Nephron (organoid): ENCODE data around the gene GNG7.

Experiments used
- H3K27ac Mint-ChIP-seq, 3 experiments: 2 replicates each; pipeline ENCODE4 v1.8.0; 2020; ENCODE audit warnings: mixed read lengths in 3 of 3, mild to moderate bottlenecking in 2 of 3, moderate library complexity in 1 of 3
- H3K27me3 Mint-ChIP-seq: 2 replicates; pipeline ENCODE4 v1.8.0; 2021; ENCODE audit warnings: low read depth, mild to moderate bottlenecking, moderate library complexity, mixed read lengths
- H3K36me3 Mint-ChIP-seq: 2 replicates; pipeline ENCODE4 v1.8.0; 2020; ENCODE audit warnings: low read depth, mixed read lengths
- H3K4me1 Mint-ChIP-seq: 2 replicates; pipeline ENCODE4 v1.8.0; 2020; ENCODE audit warnings: mixed read lengths
- H3K4me3 Mint-ChIP-seq, 3 experiments: 2 replicates each; pipeline ENCODE4 v1.8.0; 2020; ENCODE audit warnings: mild to moderate bottlenecking in 3 of 3, mixed read lengths in 3 of 3, moderate library complexity in 2 of 3
- H3K9me3 Mint-ChIP-seq: 2 replicates; pipeline ENCODE4 v1.8.0; 2020; ENCODE audit warnings: mixed read lengths
- CTCF ChIP-seq, 3 experiments: fragments of 200-600 bp; sonication (generic); IDR thresholded peaks; one replicate each; pipeline ENCODE4 v1.5.0; 2021; ENCODE audit warnings: antibody characterized with exemption in 3 of 3; ENCODE audit not compliant: unreplicated experiment in 3 of 3

The GNG7 gene

GRCh38 chr19:2720777-2721569, 18.5 kb upstream of the GNG7 start, which contains the start of gene DIRAS1:
DIRAS1 (minus strand) TSS chr19:2721372; CDS start chr19:2717806, 3,566 bp downstream.
- peaks cover 33% of the 10 kb centered on the region for H3K27me3 Mint-ChIP-seq
- peak within 1 kb of the TSS; percentile 79 to 88 (median 87) for H3K4me3 Mint-ChIP-seq
- no peaks in the 10 kb centered on the region for H3K36me3 Mint-ChIP-seq
- H3K9me3 Mint-ChIP-seq: peaks cover under 1% of the 10 kb centered on the region
- H3K27ac Mint-ChIP-seq: no peak within 1 kb of the TSS
- TF ChIP-seq CTCF (IDR thresholded peaks at IDR 0.05; ENCODE audit: unreplicated experiment in 3 of 3): no peak
- H3K4me1 Mint-ChIP-seq: peaks cover 9% of the 10 kb centered on the region

- no peaks in the 10 kb centered on the region for H3K36me3 Mint-ChIP-seq
- no peak overlapping the region for H3K27ac Mint-ChIP-seq
- H3K4me3 Mint-ChIP-seq: peak overlapping the region; percentile 79 to 88 (median 87)
- TF ChIP-seq CTCF (IDR thresholded peaks at IDR 0.05; ENCODE audit: unreplicated experiment in 3 of 3): no peak
- peaks cover 8% of the 10 kb centered on the region for H3K9me3 Mint-ChIP-seq
- H3K4me1 Mint-ChIP-seq: peaks cover 9% of the 10 kb centered on the region
- H3K27me3 Mint-ChIP-seq: peaks cover 37% of the 10 kb centered on the region
Observed at GRCh38 chr19:2719920-2720776, 17.7 kb upstream of the GNG7 start.

GRCh38 chr19:2719232-2719735, 16.8 kb upstream of the GNG7 start:
- no peaks in the 10 kb centered on the region for H3K36me3 Mint-ChIP-seq
- H3K27ac Mint-ChIP-seq: no peak overlapping the region
- peaks cover 6% of the 10 kb centered on the region for H3K4me1 Mint-ChIP-seq
- H3K9me3 Mint-ChIP-seq: peaks cover 10% of the 10 kb centered on the region
- peaks cover 38% of the 10 kb centered on the region for H3K27me3 Mint-ChIP-seq
- no peak for TF ChIP-seq CTCF (IDR thresholded peaks at IDR 0.05; ENCODE audit: unreplicated experiment in 3 of 3)
- H3K4me3 Mint-ChIP-seq: peak overlapping the region; percentile 79 to 88 (median 87)

- Mint-ChIP-seq H3K27ac (no peak overlapping the region), H3K4me3 (no peak overlapping the region), H3K9me3 (peaks cover 10% of the 10 kb centered on the region), H3K27me3 (peaks cover 31% of the 10 kb centered on the region), H3K36me3 (no peaks in the 10 kb centered on the region), H3K4me1 (peaks cover 4% of the 10 kb centered on the region)
- TF ChIP-seq CTCF (IDR thresholded peaks at IDR 0.05; ENCODE audit: unreplicated experiment in 3 of 3): no peak
Observed at GRCh38 chr19:2717638-2718541, 15.4 kb upstream of the GNG7 start.
